HG03039 (cell line): ENCODE data around the gene HUS1.
"Not testable (repeated sequence)": the region's sequence is repeated elsewhere in the genome, so short reads cannot be mapped to it uniquely, and the experiment has no call there.

Source experiments
- ATAC-seq: cut with Tn5 transposase; IDR thresholded peaks from one replicate; pipeline ENCODE4 v1.9.1; 2021; ENCODE audit warnings: mild to moderate bottlenecking, moderate library complexity; ENCODE audit not compliant: unreplicated experiment

The HUS1 gene

GRCh38 chr7:47931005-47932004, 48.1 kb downstream of the HUS1 start:
- ATAC-seq: no peak

- ATAC-seq: no peak
Observed at GRCh38 chr7:47924266-47924665, 55.1 kb downstream of the HUS1 start.

DNA sequence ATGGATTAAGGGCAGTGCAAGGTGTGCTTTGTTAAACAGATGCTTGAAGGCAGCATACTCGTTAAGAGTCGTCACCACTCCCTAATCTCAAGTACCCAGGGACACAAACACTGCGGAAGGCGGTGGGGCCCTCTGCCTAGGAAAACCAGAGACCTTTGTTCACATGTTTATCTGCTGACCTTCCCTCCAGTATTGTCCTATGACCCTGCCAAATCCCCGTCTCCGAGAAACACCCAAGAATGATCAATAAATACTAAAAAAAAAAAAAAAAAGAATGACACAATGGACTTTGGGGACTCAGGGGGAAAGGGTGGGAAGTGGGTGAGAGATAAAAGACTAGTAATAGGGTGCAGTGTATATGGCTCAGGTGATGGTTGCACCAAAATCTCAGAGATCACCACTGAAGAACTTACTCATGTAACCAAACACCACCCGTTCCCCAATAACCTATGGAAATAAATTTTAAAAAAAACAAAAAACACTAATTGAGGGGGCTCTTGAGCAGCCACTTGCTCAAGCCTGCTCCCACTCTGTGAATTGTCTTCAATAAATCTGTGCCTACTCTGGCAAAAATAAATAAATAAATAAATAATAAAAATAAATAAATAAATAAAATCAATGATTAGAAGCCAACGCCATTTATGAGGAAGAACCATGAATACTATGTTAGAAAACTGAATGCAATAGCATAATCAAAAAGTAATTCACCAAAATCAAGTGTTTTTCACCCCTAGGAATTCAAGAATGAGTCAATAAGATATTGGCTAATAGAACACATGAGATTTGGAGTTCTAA, 56.1 kb downstream of the HUS1 start:
- ATAC-seq: not testable (repeated sequence)

DNA sequence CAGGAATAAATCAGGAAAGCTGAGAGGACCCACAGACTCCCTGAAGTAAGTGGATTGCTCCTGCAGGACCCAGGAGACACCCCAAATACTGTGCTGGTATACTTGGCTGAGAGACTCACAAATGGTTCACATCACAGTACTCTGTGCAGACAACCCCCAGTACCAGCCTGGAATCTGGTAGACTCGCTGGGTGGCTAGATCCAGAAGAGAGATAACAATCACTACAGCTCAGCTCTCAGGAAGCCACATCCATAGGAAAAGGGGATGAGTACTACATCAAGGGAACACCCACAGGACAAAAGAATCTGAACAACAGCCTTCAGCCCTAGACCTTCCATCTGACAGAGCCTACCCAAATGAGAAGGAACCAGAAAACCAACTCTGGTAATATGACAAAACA, 62.9 kb downstream of the HUS1 start:
- ATAC-seq: not testable (repeated sequence)

DNA sequence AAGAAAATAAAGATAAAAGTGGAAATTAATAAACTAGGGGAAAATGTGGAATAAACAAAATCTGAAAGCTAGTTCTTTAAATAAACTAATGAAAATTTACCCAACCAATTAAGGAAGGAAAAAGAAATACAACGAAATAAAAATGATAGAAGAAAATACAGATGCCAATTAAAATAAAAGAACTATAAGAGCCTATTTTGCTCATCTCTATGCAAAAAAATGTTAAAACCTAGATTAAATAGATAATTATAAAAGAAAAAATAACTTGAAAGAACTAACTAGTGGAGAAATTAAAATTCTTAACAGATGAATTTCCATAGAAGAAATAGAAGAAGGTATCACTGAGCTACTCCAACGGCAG, 63.8 kb downstream of the HUS1 start:
- ATAC-seq: no peak

GRCh38 chr7:47914717-47915615, 64.4 kb downstream of the HUS1 start:
- ATAC-seq: no peak
